Measurements from ENCODE around the gene WDR93.

Gene WDR93

GRCh38 chr15:89673165-89673512 is 17.5 kb upstream of the WDR93 start:
- no peak for TF ChIP-seq CTCF (IDR thresholded peaks at IDR 0.05)
- no peak for DNase-seq (ENCODE audit: low spot score)
- peak overlapping the region; percentile 66 to 89 for H3K27ac ChIP-seq
- H3K4me3 ChIP-seq = no peak overlapping the region

GRCh38 chr15:89674526-89674925 is 16.1 kb upstream of the WDR93 start:
- TF ChIP-seq CTCF (IDR thresholded peaks at IDR 0.05) = no peak
- no peak overlapping the region for H3K4me3 ChIP-seq
- no peak for DNase-seq (ENCODE audit: low spot score)
- H3K27ac ChIP-seq = no peak overlapping the region

- Histone ChIP-seq H3K4me3 (no peak overlapping the region), H3K27ac (no peak overlapping the region)
- no peak for TF ChIP-seq CTCF (IDR thresholded peaks at IDR 0.05)
- no peak for DNase-seq (ENCODE audit: low spot score)
These were observed 15.0 kb upstream of the WDR93 start for GRCh38 chr15:89675606-89676005.

GRCh38 chr15:89677381-89677780 is 13.2 kb upstream of the WDR93 start:
- TF ChIP-seq CTCF (IDR thresholded peaks at IDR 0.05) = no peak
- no peak overlapping the region for H3K4me3 ChIP-seq
- H3K27ac ChIP-seq = no peak overlapping the region
- DNase-seq (ENCODE audit: low spot score) = peak; percentile 33

- H3K4me3 ChIP-seq = no peak within 1 kb of the TSS
- peak; percentile 70 for DNase-seq (ENCODE audit: low spot score)
- TF ChIP-seq CTCF (IDR thresholded peaks at IDR 0.05) = no peak
- peak within 1 kb of the TSS; percentile 25 to 80 for H3K27ac ChIP-seq
These were observed 11.4 kb upstream of the WDR93 start, which contains the start of gene PLIN1 for GRCh38 chr15:89679212-89679611. PLIN1 (minus strand) TSS chr15:89679367; CDS start chr15:89677489, 1,878 bp downstream.

- DNase-seq (ENCODE audit: low spot score) = peak; percentile 91
- TF ChIP-seq CTCF (IDR thresholded peaks at IDR 0.05) = no peak
- peak overlapping the region; percentile 25 to 80 for H3K27ac ChIP-seq
- H3K4me3 ChIP-seq = peak overlapping the region; percentile 53
These were observed 10.2 kb upstream of the WDR93 start for GRCh38 chr15:89680282-89680873.

- Histone ChIP-seq H3K4me3 (peak overlapping the region; percentile 53), H3K27ac (peak overlapping the region in 1 of 2 donors; percentile 80)
- DNase-seq (ENCODE audit: low spot score) = peak; percentile 43
- no peak for TF ChIP-seq CTCF (IDR thresholded peaks at IDR 0.05)
These were observed 9.5 kb upstream of the WDR93 start for GRCh38 chr15:89681146-89681545.
